Gastroesophageal sphincter (tissue), 3 donors: ENCODE results near the gene RPS6KC1.

ENCODE experiments used
- POLR2A ChIP-seq, 2 donors: fragments of 450-650 bp; IDR thresholded peaks; one replicate each; pipeline ENCODE4 v1.6.1; 2017; ENCODE audit warnings: antibody characterized with exemption in 2 of 2, mild to moderate bottlenecking in 2 of 2, moderate library complexity in 1 of 2
- POLR2AphosphoS5 ChIP-seq: sonication (generic); formaldehyde crosslinking; IDR thresholded peaks from one replicate; pipeline ENCODE4 v1.6.1; 2017; ENCODE audit warnings: antibody characterized with exemption
- TF ChIP-seq, protein P1 (sequence below), 4 experiments: fragments of 200-600 bp in 2 of 4; fragments of 450-650 bp in 2 of 4; sonication (generic) in 1 of 4; IDR thresholded peaks; one replicate each; pipeline ENCODE4 v1.5.1; 2017 to 2019; ENCODE audit warnings: antibody characterized with exemption in 4 of 4, mild to moderate bottlenecking in 2 of 4, moderate library complexity in 2 of 4

DNA sequence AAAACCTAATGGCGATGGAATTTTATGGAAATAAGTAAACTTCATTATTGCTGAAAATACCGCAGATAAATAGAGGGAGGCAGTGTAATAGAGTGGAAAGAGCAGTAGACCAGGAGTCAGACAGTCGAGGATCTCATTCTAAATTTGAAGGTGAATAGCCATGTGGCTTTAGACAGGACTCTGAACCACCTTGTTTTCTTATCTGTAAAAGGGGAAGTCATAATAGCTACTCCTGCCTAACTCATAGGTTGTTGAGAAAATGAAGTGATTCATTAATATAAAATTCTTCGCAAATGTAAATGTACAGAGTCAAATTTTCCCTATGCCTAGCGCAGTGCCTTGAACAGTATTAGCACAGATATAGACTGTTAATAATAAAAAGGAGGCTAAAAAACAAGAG, 14.8 kb downstream of the RPS6KC1 start:
- TF ChIP-seq, protein P1, sequence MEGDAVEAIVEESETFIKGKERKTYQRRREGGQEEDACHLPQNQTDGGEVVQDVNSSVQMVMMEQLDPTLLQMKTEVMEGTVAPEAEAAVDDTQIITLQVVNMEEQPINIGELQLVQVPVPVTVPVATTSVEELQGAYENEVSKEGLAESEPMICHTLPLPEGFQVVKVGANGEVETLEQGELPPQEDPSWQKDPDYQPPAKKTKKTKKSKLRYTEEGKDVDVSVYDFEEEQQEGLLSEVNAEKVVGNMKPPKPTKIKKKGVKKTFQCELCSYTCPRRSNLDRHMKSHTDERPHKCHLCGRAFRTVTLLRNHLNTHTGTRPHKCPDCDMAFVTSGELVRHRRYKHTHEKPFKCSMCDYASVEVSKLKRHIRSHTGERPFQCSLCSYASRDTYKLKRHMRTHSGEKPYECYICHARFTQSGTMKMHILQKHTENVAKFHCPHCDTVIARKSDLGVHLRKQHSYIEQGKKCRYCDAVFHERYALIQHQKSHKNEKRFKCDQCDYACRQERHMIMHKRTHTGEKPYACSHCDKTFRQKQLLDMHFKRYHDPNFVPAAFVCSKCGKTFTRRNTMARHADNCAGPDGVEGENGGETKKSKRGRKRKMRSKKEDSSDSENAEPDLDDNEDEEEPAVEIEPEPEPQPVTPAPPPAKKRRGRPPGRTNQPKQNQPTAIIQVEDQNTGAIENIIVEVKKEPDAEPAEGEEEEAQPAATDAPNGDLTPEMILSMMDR (IDR thresholded peaks at IDR 0.05): no peak
- TF ChIP-seq POLR2A (IDR thresholded peaks at IDR 0.05) (no peak), POLR2AphosphoS5 (no peak)
